ENCODE measurements around the gene MATK.

- TF ChIP-seq CTCF (IDR thresholded peaks at IDR 0.05 in 4 of 5, conservative IDR thresholded peaks at IDR 0.05 in 1 of 5) (no peak), POLR2A (IDR thresholded peaks at IDR 0.05) (no peak)
Observed at GRCh38 chr19:3819989-3820388, 33.8 kb upstream of the MATK start.
